Glutamatergic neuron (in vitro differentiated cells): Measurements from ENCODE around the gene C1QL4. TPM values are rescaled to one million over a fixed set of nuclear protein-coding genes. Genes with fewer than 3 reads are reported as not detected.

Experiments used
- DNase-seq: peaks from one replicate; pipeline ENCODE4 v3.0.0; 2022
- H3K27ac Mint-ChIP-seq: one replicate; pipeline ENCODE4 v1.8.0; 2020; ENCODE audit warnings: mild to moderate bottlenecking, mixed read lengths, inconsistent platforms; ENCODE audit not compliant: unreplicated experiment
- H3K27me3 Mint-ChIP-seq: one replicate; pipeline ENCODE4 v1.8.0; 2020; ENCODE audit warnings: mild to moderate bottlenecking, moderate library complexity, mixed read lengths, inconsistent platforms; ENCODE audit not compliant: unreplicated experiment
- H3K36me3 Mint-ChIP-seq: one replicate; pipeline ENCODE4 v1.8.0; 2020; ENCODE audit warnings: mild to moderate bottlenecking, mixed read lengths, inconsistent platforms; ENCODE audit not compliant: unreplicated experiment
- H3K4me1 Mint-ChIP-seq: one replicate; pipeline ENCODE4 v1.8.0; 2020; ENCODE audit warnings: mild to moderate bottlenecking, low read depth, mixed read lengths, inconsistent platforms; ENCODE audit not compliant: unreplicated experiment
- H3K4me3 Mint-ChIP-seq: one replicate; pipeline ENCODE4 v1.8.0; 2020; ENCODE audit warnings: mild to moderate bottlenecking, mixed read lengths, inconsistent platforms; ENCODE audit not compliant: unreplicated experiment
- H3K9me3 Mint-ChIP-seq: one replicate; pipeline ENCODE4 v1.8.0; 2020; ENCODE audit warnings: mild to moderate bottlenecking, moderate library complexity, mixed read lengths, inconsistent platforms; ENCODE audit not compliant: unreplicated experiment
- total RNA-seq: library from RNA; stranded (reverse); fragmentation: NEBNext Ultra II Directional; extraction: Animal tissue kit (Norgen Biotek cat#: 25700); gene quantifications from one replicate; pipeline ENCODE4 v1.2.1, GENCODE V29; 2021; ENCODE audit not compliant: unreplicated experiment
- TF ChIP-seq, protein P1 (sequence below): fragments of 200-600 bp; sonication (generic); IDR thresholded peaks from one replicate; pipeline ENCODE4 v1.5.0; 2021; ENCODE audit not compliant: partially characterized antibody, unreplicated experiment

C1QL4 gene
- total RNA-seq, 1 donor from 2014 or later: 4.8 TPM

DNA sequence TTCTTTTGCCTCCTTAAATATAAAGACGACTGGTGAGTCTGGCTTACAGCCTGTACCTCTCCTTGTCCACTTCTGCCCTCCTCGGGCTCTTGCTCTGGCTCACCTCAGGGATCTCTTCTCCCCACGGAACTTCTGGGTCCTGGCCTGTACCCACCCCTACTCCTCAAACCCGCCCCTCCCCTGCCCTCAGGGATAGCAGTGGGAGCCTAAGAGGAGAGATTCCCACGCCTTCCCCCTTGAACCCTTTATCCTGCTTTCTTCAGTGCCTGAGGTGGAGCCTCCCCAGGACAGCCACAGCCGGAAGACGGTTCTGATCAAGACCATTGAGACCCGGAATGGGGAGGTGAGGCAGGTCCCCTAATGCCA is 39.3 kb downstream of the C1QL4 start:
- peaks cover 21% of the 10 kb centered on the region for H3K9me3 Mint-ChIP-seq
- TF ChIP-seq, protein P1, sequence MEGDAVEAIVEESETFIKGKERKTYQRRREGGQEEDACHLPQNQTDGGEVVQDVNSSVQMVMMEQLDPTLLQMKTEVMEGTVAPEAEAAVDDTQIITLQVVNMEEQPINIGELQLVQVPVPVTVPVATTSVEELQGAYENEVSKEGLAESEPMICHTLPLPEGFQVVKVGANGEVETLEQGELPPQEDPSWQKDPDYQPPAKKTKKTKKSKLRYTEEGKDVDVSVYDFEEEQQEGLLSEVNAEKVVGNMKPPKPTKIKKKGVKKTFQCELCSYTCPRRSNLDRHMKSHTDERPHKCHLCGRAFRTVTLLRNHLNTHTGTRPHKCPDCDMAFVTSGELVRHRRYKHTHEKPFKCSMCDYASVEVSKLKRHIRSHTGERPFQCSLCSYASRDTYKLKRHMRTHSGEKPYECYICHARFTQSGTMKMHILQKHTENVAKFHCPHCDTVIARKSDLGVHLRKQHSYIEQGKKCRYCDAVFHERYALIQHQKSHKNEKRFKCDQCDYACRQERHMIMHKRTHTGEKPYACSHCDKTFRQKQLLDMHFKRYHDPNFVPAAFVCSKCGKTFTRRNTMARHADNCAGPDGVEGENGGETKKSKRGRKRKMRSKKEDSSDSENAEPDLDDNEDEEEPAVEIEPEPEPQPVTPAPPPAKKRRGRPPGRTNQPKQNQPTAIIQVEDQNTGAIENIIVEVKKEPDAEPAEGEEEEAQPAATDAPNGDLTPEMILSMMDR: no peak
- DNase-seq: no peak
- peaks cover 9% of the 10 kb centered on the region for H3K4me1 Mint-ChIP-seq
- H3K36me3 Mint-ChIP-seq: peaks cover 8% of the 10 kb centered on the region
- H3K4me3 Mint-ChIP-seq: peak overlapping the region; percentile 86
- H3K27ac Mint-ChIP-seq: no peak overlapping the region
- peaks cover 27% of the 10 kb centered on the region for H3K27me3 Mint-ChIP-seq

DNA sequence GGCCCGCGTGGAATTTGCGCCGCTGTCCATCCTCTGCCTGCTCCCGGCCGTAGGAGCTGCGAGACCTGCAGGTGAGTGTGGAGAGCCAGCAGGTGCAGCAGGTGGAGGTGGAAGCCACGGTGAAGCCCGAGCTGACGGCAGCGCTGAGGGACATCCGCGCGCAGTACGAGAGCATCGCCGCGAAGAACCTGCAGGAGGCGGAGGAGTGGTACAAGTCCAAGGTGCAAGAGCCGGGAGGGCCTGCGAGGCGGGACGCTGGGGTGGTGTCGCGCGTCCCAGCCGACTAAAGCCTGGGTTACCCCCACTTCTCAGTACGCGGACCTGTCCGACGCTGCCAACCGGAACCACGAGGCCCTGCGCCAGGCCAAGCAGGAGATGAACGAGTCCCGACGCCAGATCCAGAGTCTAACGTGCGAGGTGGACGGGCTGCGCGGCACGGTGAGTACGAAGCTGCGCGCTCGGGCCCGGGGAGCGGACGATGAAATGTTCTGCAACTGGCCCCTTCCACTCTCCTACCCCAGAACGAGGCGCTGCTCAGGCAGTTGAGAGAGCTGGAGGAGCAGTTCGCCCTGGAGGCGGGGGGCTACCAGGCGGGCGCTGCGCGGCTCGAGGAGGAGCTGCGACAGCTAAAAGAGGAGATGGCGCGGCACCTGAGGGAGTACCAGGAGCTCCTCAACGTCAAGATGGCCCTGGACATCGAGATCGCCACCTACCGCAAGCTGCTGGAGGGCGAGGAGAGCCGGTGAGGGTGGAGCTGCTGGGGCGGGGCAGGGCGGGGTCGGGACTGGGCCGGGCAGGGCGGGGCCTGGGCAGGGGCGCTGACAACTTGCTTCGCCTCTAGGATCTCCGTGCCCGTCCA is 39.9 kb downstream of the C1QL4 start:
- H3K9me3 Mint-ChIP-seq: peaks cover 22% of the 10 kb centered on the region
- H3K4me3 Mint-ChIP-seq: peak overlapping the region; percentile 93
- H3K36me3 Mint-ChIP-seq: peaks cover 8% of the 10 kb centered on the region
- no peak overlapping the region for H3K27ac Mint-ChIP-seq
- TF ChIP-seq, protein P1: peak; percentile 72
- peaks cover 28% of the 10 kb centered on the region for H3K27me3 Mint-ChIP-seq
- H3K4me1 Mint-ChIP-seq: peaks cover 9% of the 10 kb centered on the region
- peak; percentile 56 for DNase-seq

DNA sequence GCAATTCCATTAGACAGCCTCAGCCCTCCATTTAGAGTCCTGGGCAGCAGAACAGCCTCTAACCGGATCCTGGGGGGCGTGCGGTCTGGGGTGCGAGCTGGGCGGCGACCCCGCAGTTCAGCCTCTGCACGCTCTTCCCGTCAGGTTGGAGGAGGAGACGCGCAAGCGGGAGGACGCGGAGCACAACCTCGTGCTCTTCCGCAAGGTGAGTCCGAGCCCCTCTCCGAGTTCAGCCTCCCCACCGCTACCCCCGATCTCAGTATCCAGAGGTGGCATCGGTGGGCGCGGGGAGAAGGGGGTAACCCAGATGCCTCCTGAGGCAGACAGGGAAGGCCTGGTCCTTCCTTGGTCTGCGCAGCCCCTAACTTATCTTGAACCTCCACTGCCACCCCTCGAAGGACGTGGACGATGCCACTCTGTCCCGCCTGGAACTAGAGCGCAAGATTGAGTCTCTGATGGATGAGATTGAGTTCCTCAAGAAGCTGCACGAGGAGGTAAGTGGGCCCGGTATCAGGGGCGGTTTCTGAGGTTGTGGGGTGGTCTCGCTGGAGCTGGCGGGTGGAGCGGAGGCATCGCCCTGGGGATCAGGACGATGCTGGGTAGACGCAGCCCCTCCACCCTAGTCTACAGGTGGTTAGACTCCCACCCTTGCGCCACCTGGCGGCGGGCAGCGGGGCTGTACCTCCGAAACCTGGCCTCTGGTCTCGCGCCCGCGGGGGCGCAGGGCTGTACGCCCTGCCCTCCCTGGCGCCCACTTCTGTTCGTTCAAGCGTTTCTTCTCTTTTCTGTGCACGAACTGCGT is 40.8 kb downstream of the C1QL4 start:
- H3K27ac Mint-ChIP-seq: peak overlapping the region; percentile 87
- H3K27me3 Mint-ChIP-seq: peaks cover 31% of the 10 kb centered on the region
- peaks cover 26% of the 10 kb centered on the region for H3K9me3 Mint-ChIP-seq
- H3K36me3 Mint-ChIP-seq: peaks cover 8% of the 10 kb centered on the region
- peaks cover 12% of the 10 kb centered on the region for H3K4me1 Mint-ChIP-seq
- peak; percentile 86 for DNase-seq
- TF ChIP-seq, protein P1: peak; percentile 98
- H3K4me3 Mint-ChIP-seq: peak overlapping the region; percentile 93

DNA sequence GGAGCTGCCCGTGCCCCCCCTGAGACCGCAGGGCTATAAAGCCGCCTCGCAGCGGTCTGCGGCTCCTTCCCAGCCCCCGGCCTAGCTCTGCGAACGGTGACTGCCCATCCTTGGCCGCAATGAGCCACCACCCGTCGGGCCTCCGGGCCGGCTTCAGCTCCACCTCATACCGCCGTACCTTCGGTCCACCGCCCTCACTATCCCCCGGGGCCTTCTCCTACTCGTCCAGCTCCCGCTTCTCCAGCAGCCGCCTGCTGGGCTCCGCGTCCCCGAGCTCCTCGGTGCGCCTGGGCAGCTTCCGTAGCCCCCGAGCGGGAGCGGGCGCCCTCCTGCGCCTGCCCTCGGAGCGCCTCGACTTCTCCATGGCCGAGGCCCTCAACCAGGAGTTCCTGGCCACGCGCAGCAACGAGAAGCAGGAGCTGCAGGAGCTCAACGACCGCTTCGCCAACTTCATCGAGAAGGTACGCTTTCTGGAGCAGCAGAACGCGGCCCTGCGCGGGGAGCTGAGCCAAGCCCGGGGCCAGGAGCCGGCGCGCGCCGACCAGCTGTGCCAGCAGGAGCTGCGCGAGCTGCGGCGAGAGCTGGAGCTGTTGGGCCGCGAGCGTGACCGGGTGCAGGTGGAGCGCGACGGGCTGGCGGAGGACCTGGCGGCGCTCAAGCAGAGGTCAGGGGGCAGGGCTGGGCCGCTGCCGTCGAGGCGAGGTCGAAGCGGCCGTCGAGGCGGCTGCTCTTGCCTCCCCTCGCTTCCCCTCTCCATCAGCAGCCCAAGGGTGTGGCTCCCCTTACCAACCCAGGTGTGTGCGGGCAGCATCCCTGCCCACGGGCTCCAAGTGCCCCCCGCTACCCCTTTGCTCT is 41.7 kb downstream of the C1QL4 start, which contains the start of gene PRPH:
PRPH (plus strand) TSS at position 66 of the 855 bp plus-strand sequence; CDS start at position 120, 54 bp downstream.
- Mint-ChIP-seq H3K36me3 (peaks cover 8% of the 10 kb centered on the region), H3K27ac (peak within 1 kb of the TSS; percentile 99), H3K4me3 (peak within 1 kb of the TSS; percentile 93), H3K4me1 (peaks cover 12% of the 10 kb centered on the region), H3K27me3 (peaks cover 31% of the 10 kb centered on the region), H3K9me3 (peaks cover 26% of the 10 kb centered on the region)
- TF ChIP-seq, protein P1: no peak
- peak; percentile 85 for DNase-seq
